Measurements from ENCODE around the gene LMNB1. TPM values are rescaled to one million over a fixed set of nuclear protein-coding genes. Genes with fewer than 3 reads are reported as not detected.
"Not testable (repeated sequence)": the region's sequence is repeated elsewhere in the genome, so short reads cannot be mapped to it uniquely, and the experiment has no call there.

LMNB1 gene
- total and polyA plus RNA-seq, 2 of the 13 experiments (the other 11 are each of a cell fraction or from before 2014, with no cell fraction given), result 12.5 to 159 TPM

GRCh38 chr5:126793648-126794047, 16.7 kb downstream of the LMNB1 start:
- POLR2A ChIA-PET; H4K20me1 ChIP-seq (ENCODE audit: insufficient read depth, low read length); DNase-seq (ENCODE audit: low spot score); FAIRE-seq; H3K36me3 ChIP-seq (replicated peaks in 1 of 2; ENCODE audit: control insufficient read depth in 1 of 2, insufficient read depth in 2 of 2, low read length in 2 of 2); ATAC-seq; H3K9ac ChIP-seq (ENCODE audit: insufficient read depth, low read depth, low read length); CTCF ChIA-PET (ENCODE audit: low intra/inter-chr PET ratio, low total read pairs); BruUV-seq (replicated peaks); H3K9me3 ChIP-seq (ENCODE audit: low read length); H2AFZ ChIP-seq (ENCODE audit: low read length); H3K4me3 ChIP-seq (replicated peaks in 1 of 3; ENCODE audit: insufficient read depth in 1 of 3, low read depth in 2 of 3, low read length in 3 of 3); H3K4me2 ChIP-seq (ENCODE audit: low read depth, low read length); intact Hi-C loops (cut with micrococcal nuclease; ENCODE audit: unreplicated experiment); H3K27ac ChIP-seq (ENCODE audit: extremely low read length, insufficient read depth, low read length); H3K27me3 ChIP-seq (ENCODE audit: control insufficient read depth in 1 of 2, insufficient read depth in 2 of 2, low read length in 2 of 2): not testable (repeated sequence)
- TF ChIP-seq ZNF770 (CRISPR knock-in tag; IDR thresholded peaks at IDR 0.05) (0 out of 2 replicates have a peak, but pooled peaks have one; percentile 17), FOXO4 (CRISPR knock-in tag; conservative IDR thresholded peaks at IDR 0.05) (0 out of 2 replicates have a peak, but pooled peaks have one; percentile 21)
- Histone ChIP-seq H3K4me1 (ENCODE audit: insufficient read depth, low read length) (peaks cover 47% of the 10 kb centered on the region), H3K79me2 (ENCODE audit: insufficient read depth, low read length) (peaks cover 94% of the 10 kb centered on the region)
- in situ Hi-C loops (cut with HindIII; ENCODE audit: extremely low pct_ligation_motif_present, low pct_unique_long_range_greater_than_20kb), result loop anchor here (25.0 kb wide), 1 partner anchor 456 kb away; no protein-coding TSS in a partner anchor
- WGBS (ENCODE audit: low lambda C conversion rate), result 97% methylated on average over 9 of the region's 9 CpGs

- peaks cover 41% of the 10 kb centered on the region for H3K4me1 ChIP-seq (ENCODE audit: insufficient read depth, low read length)
- H3K27me3 ChIP-seq (ENCODE audit: control insufficient read depth in 1 of 2, insufficient read depth in 2 of 2, low read length in 2 of 2), result no peaks in the 10 kb centered on the region
- FAIRE-seq (no peak), DNase-seq (ENCODE audit: low spot score) (no peak), ATAC-seq (peak; percentile 19; the same call in 1 of the 3 replicates)
- H3K9ac ChIP-seq (ENCODE audit: insufficient read depth, low read depth, low read length), result no peak overlapping the region
- BruUV-seq (replicated peaks), result no TSS peak
- no peaks in the 10 kb centered on the region for H3K9me3 ChIP-seq (ENCODE audit: low read length)
- no peak overlapping the region for H3K27ac ChIP-seq (ENCODE audit: extremely low read length, insufficient read depth, low read length)
- H3K4me2 ChIP-seq (ENCODE audit: low read depth, low read length), result no peak overlapping the region
- ChIA-PET CTCF (ENCODE audit: low intra/inter-chr PET ratio, low total read pairs) (no interaction called here), POLR2A (no interaction called here)
- intact Hi-C loops (cut with micrococcal nuclease; ENCODE audit: unreplicated experiment), result no loop called here
- H3K36me3 ChIP-seq (replicated peaks in 1 of 2; ENCODE audit: control insufficient read depth in 1 of 2, insufficient read depth in 2 of 2, low read length in 2 of 2), result no peaks in the 10 kb centered on the region
- H2AFZ ChIP-seq (ENCODE audit: low read length), result no peak overlapping the region
- H3K79me2 ChIP-seq (ENCODE audit: insufficient read depth, low read length), result peaks cover 92% of the 10 kb centered on the region
- H4K20me1 ChIP-seq (ENCODE audit: insufficient read depth, low read length), result peaks cover 5% of the 10 kb centered on the region; the same call in 1 of the 2 replicates
- in situ Hi-C loops (cut with HindIII; ENCODE audit: extremely low pct_ligation_motif_present, low pct_unique_long_range_greater_than_20kb), result loop anchor here (25.0 kb wide), 1 partner anchor 457 kb away; no protein-coding TSS in a partner anchor
- no peak overlapping the region for H3K4me3 ChIP-seq (replicated peaks in 1 of 3; ENCODE audit: insufficient read depth in 1 of 3, low read depth in 2 of 3, low read length in 3 of 3)
- WGBS (ENCODE audit: low lambda C conversion rate), result 84% methylated on average over 6 of the region's 6 CpGs
- TF ChIP-seq RBAK (CRISPR knock-in tag; IDR thresholded peaks at IDR 0.05) (no peak), ZBTB43 (CRISPR knock-in tag; conservative IDR thresholded peaks at IDR 0.05) (no peak), RARA (CRISPR knock-in tag; IDR thresholded peaks at IDR 0.05) (no peak), ZNF605 (CRISPR knock-in tag; IDR thresholded peaks at IDR 0.05) (no peak), FOXK1 (CRISPR knock-in tag; IDR thresholded peaks at IDR 0.05; ENCODE audit: borderline replicate concordance, low read depth) (no peak), POGZ (CRISPR knock-in tag; IDR thresholded peaks at IDR 0.05) (no peak), ZSCAN21 (CRISPR knock-in tag; IDR thresholded peaks at IDR 0.05; ENCODE audit: borderline replicate concordance) (no peak), ZNF282 (IDR thresholded peaks at IDR 0.05; ENCODE audit: partially characterized antibody) (no peak), JUN (CRISPR knock-in tag; IDR thresholded peaks at IDR 0.05) (no peak), BRD4 (CRISPR knock-in tag; IDR thresholded peaks at IDR 0.05) (no peak), ADNP (CRISPR knock-in tag; IDR thresholded peaks at IDR 0.05) (no peak), ZFP82 (CRISPR knock-in tag; IDR thresholded peaks at IDR 0.05; ENCODE audit: borderline replicate concordance) (no peak)
These were observed 17.4 kb downstream of the LMNB1 start for GRCh38 chr5:126794157-126794828.
